Endothelial cell of umbilical vein (primary cell): ENCODE data around the gene GBP3. TPM values are rescaled to one million over a fixed set of nuclear protein-coding genes. Genes with fewer than 3 reads are reported as not detected.

ENCODE experiments used
- BruUV-seq: library from RNA; stranded (reverse); fragments of 400-500 nt; replicated peaks from 2 replicates; lab custom pipeline; 2021; lab: Mats Ljungman, UMichigan
- CTCF ChIA-PET: fragments of 300-600, 350-600 bp; sonication (Branson Sonifier 250); formaldehyde crosslinking; loops from one replicate; lab custom pipeline; 2021; ENCODE audit warnings: antibody characterized with exemption, inconsistent platforms; lab: Charles Lee
- POLR2A ChIA-PET: fragments of 300-600, 350-600 bp; sonication (Branson Sonifier 250); formaldehyde crosslinking; loops from one replicate; lab custom pipeline; 2021; ENCODE audit warnings: antibody characterized with exemption, inconsistent platforms; lab: Charles Lee
- DNase-seq: peaks from one replicate; pipeline ENCODE4 v3.0.0-alpha.2; 2011; ENCODE audit warnings: low read depth, low spot score
- FAIRE-seq: peaks from 2 replicates; lab custom pipeline; 2011; peaks lifted over from hg19 to GRCh38; lab: Jason Lieb, UNC
- H2AFZ ChIP-seq: 2 replicates; pipeline ENCODE4 v1.6.0; 2012; ENCODE audit warnings: low read depth, low read length, control low read depth, inconsistent platforms
- H3K27ac ChIP-seq: 2 replicates; pipeline ENCODE4 v1.5.1; 2011; ENCODE audit warnings: low read depth, mild to moderate bottlenecking, control low read depth, low read length, moderate library complexity; ENCODE audit not compliant: insufficient read depth
- H3K27me3 ChIP-seq, 2 experiments: 2 replicates each; pipeline versions ENCODE4 v1.6.0 to v1.6.1; 2011; ENCODE audit warnings: low read length in 2 of 2, mixed read lengths in 1 of 2; ENCODE audit not compliant: control insufficient read depth in 2 of 2, insufficient read depth in 2 of 2
- H3K36me3 ChIP-seq, 2 experiments: 2 replicates in 1 of 2; 3 replicates in 1 of 2; pipeline ENCODE4 v1.5.1; 2011; ENCODE audit warnings: low read length in 2 of 2, mild to moderate bottlenecking in 1 of 2, moderate library complexity in 1 of 2; ENCODE audit not compliant: control insufficient read depth in 2 of 2, insufficient read depth in 2 of 2; ENCODE audit errors: extremely low read depth in 1 of 2
- H3K4me1 ChIP-seq: 3 replicates; pipeline ENCODE4 v1.5.1; 2011; ENCODE audit warnings: mild to moderate bottlenecking, low read length; ENCODE audit not compliant: control insufficient read depth, insufficient read depth; ENCODE audit errors: extremely low read depth
- H3K4me2 ChIP-seq: 2 replicates; pipeline ENCODE4 v1.6.1; 2011; ENCODE audit warnings: low read length, control low read depth, mixed read lengths; ENCODE audit not compliant: insufficient read depth
- H3K4me3 ChIP-seq, 3 experiments: fragments of 200-600 bp in 1 of 3; sonication (generic), shearing (Covaris generic) in 1 of 3; replicated peaks in 1 of 3; 2 replicates each; pipeline ENCODE4 v1.5.1; 2011 to 2016; ENCODE audit warnings: control low read depth in 3 of 3, low read length in 3 of 3, mild to moderate bottlenecking in 2 of 3, inconsistent platforms in 1 of 3, low read depth in 1 of 3, moderate library complexity in 1 of 3; ENCODE audit not compliant: insufficient read depth in 1 of 3
- H3K79me2 ChIP-seq: 2 replicates; pipeline ENCODE4 v1.6.0; 2012; ENCODE audit warnings: low read length, inconsistent platforms; ENCODE audit not compliant: control insufficient read depth, insufficient read depth
- H3K9ac ChIP-seq: replicated peaks from 2 replicates; pipeline ENCODE3; 2011; ENCODE audit warnings: low read length, control low read depth; ENCODE audit not compliant: insufficient read depth; ENCODE audit errors: extremely low read depth
- H3K9me1 ChIP-seq: replicated peaks from 3 replicates; pipeline ENCODE4 v1.6.0; 2011; ENCODE audit warnings: mild to moderate bottlenecking, low read length; ENCODE audit not compliant: control insufficient read depth, insufficient read depth; ENCODE audit errors: extremely low read depth
- H3K9me3 ChIP-seq: replicated peaks from 2 replicates; pipeline ENCODE4 v1.5.1; 2012; ENCODE audit warnings: low read length, inconsistent platforms; ENCODE audit not compliant: control insufficient read depth, insufficient read depth
- H4K20me1 ChIP-seq: replicated peaks from 2 replicates; pipeline ENCODE3; 2011; ENCODE audit warnings: mild to moderate bottlenecking, low read length; ENCODE audit not compliant: control insufficient read depth, insufficient read depth; ENCODE audit errors: extremely low read depth
- CTCF ChIP-seq, 2 donors: IDR thresholded peaks; 1 replicate in 1 of 2; 2 replicates in 1 of 2; pipeline ENCODE4 v1.5.1; 2011; ENCODE audit warnings: low read length in 2 of 2, mild to moderate bottlenecking in 2 of 2, moderate library complexity in 2 of 2, control low read depth in 1 of 2, inconsistent platforms in 1 of 2, low read depth in 1 of 2; ENCODE audit not compliant: insufficient read depth in 1 of 2; ENCODE audit errors: extremely low read depth in 1 of 2
- EZH2 ChIP-seq: IDR thresholded peaks from 2 replicates; pipeline ENCODE4 v1.6.1; 2012; ENCODE audit warnings: borderline replicate concordance, low read depth, mild to moderate bottlenecking, moderate library complexity, low read length, inconsistent platforms; ENCODE audit not compliant: severe bottlenecking
- FOS ChIP-seq: IDR thresholded peaks from 2 replicates; pipeline ENCODE4 v1.6.1; 2011; ENCODE audit warnings: mild to moderate bottlenecking, low read length, moderate library complexity, borderline replicate concordance; ENCODE audit not compliant: insufficient read depth
- GATA2 ChIP-seq: IDR thresholded peaks from 2 replicates; pipeline ENCODE4 v1.7.0; 2011; ENCODE audit warnings: low read depth, mild to moderate bottlenecking, moderate library complexity, mixed read lengths, low read length; ENCODE audit not compliant: insufficient read length, insufficient read depth
- JUN ChIP-seq: IDR thresholded peaks from 2 replicates; pipeline ENCODE4 v1.6.1; 2011; ENCODE audit warnings: borderline replicate concordance, low read depth; ENCODE audit not compliant: insufficient read length, insufficient read depth
- MAX ChIP-seq: IDR thresholded peaks from 2 replicates; pipeline ENCODE4 v1.6.1; 2011; ENCODE audit not compliant: insufficient read depth, insufficient read length
- MYC ChIP-seq: IDR thresholded peaks from one replicate; pipeline ENCODE4 v1.6.1; 2011; ENCODE audit warnings: mild to moderate bottlenecking, low read depth, low read length
- POLR2A ChIP-seq: IDR thresholded peaks from 2 replicates; pipeline ENCODE4 v1.6.1; 2012; ENCODE audit warnings: low read depth, mild to moderate bottlenecking, control low read depth, low read length
- POLR2AphosphoS5 ChIP-seq: IDR thresholded peaks from 2 replicates; pipeline ENCODE4 v1.6.1; 2012; ENCODE audit warnings: low read depth, mild to moderate bottlenecking, control low read depth, low read length, moderate library complexity; ENCODE audit not compliant: insufficient read depth
- dilution Hi-C: fragments of 300-500 bp; cut with MboI; formaldehyde crosslinking; loops from one replicate; pipeline ENCODE4 v1.15.0; 2019; ENCODE audit warnings: low sequenced_read_pairs; ENCODE audit not compliant: extremely low pct_ligation_motif_present
- intact Hi-C: fragments of 100-400 bp; cut with micrococcal nuclease; formaldehyde crosslinking; loops from one replicate; pipeline ENCODE4 v1.10.0; 2022
- polyA plus RNA-seq, 4 experiments: library from polyadenylated mRNA; depleted of rRNA in 3 of 4; stranded (reverse) in 3 of 4; unstranded in 1 of 4; fragments of >200 nt; gene quantifications; 2 replicates each; pipeline versions ENCODE4 v1.2.1 to v1.2.3, GENCODE V29; 2011 to 2012; ENCODE audit warnings: missing spikeins in 1 of 4
- total RNA-seq: library from RNA; stranded (reverse); gene quantifications from 2 replicates; pipeline ENCODE4 v1.2.3, GENCODE V29; 2021

GBP3 gene
- total and polyA plus RNA-seq, 2 donors (not counting 3 experiments of a cell fraction or from before 2014, with no cell fraction given) = 5.7 to 7.3 TPM

- H2AFZ ChIP-seq = no peak overlapping the region
- no peaks in the 10 kb centered on the region for H3K9me3 ChIP-seq
- no peaks in the 10 kb centered on the region for H3K27me3 ChIP-seq
- H3K79me2 ChIP-seq = no peaks in the 10 kb centered on the region
- no peaks in the 10 kb centered on the region for H3K4me1 ChIP-seq
- dilution Hi-C loops = no loop called here
- H3K9me1 ChIP-seq = no peaks in the 10 kb centered on the region
- H3K9ac ChIP-seq = no peak overlapping the region
- H3K36me3 ChIP-seq = peaks cover 4 to 9% of the 10 kb centered on the region in 2 experiments
- ChIA-PET POLR2A (no interaction called here), CTCF (no interaction called here)
- no peaks in the 10 kb centered on the region for H4K20me1 ChIP-seq
- H3K4me2 ChIP-seq = no peak overlapping the region
- no peak for DNase-seq
- FAIRE-seq = no peak
- intact Hi-C loops = no loop called here
- no peak overlapping the region for H3K27ac ChIP-seq
- no peak for TF ChIP-seq POLR2AphosphoS5
- no peak for TF ChIP-seq GATA2
- TF ChIP-seq POLR2A = no peak
- TF ChIP-seq EZH2 = no peak
- no peak for TF ChIP-seq JUN
- no peak for TF ChIP-seq CTCF (IDR thresholded peaks at IDR 0.05; ENCODE audit: extremely low read depth in 1 of 2, insufficient read depth in 1 of 2, low read depth in 1 of 2, low read length in 2 of 2)
- TF ChIP-seq FOS = no peak
- TF ChIP-seq MYC = no peak
- no peak for TF ChIP-seq MAX
- no TSS peak for BruUV-seq
- H3K4me3 ChIP-seq = no peak overlapping the region
Observed at GRCh38 chr1:88961647-88962275, 60.9 kb downstream of the GBP3 start.
